Mesendoderm (in vitro differentiated cells): ENCODE measurements around the gene NFIC.

Experiments used
- DNase-seq: peaks from one replicate; pipeline ENCODE4 v3.0.0; 2013
- H2AK5ac ChIP-seq: 2 replicates; pipeline ENCODE4 v1.6.1; 2013; ENCODE audit warnings: low read length, inconsistent platforms
- H2BK120ac ChIP-seq: 2 replicates; pipeline ENCODE4 v1.6.1; 2013; ENCODE audit warnings: low read depth, mild to moderate bottlenecking, low read length, moderate library complexity, mixed read lengths
- H2BK15ac ChIP-seq: replicated peaks from 2 replicates; pipeline ENCODE4 v1.6.1; 2013; ENCODE audit warnings: low read depth, mild to moderate bottlenecking, moderate library complexity
- H2BK5ac ChIP-seq: 2 replicates; pipeline ENCODE4 v1.6.1; 2013; ENCODE audit warnings: low read length, inconsistent platforms
- H3K18ac ChIP-seq: 2 replicates; pipeline ENCODE4 v1.6.1; 2013; ENCODE audit warnings: mild to moderate bottlenecking, low read length, mixed read lengths
- H3K23ac ChIP-seq: one replicate; pipeline ENCODE4 v1.6.1; 2013; ENCODE audit warnings: low read length
- H3K27ac ChIP-seq: 2 replicates; pipeline ENCODE4 v1.5.1; 2013; ENCODE audit warnings: low read depth, mild to moderate bottlenecking, inconsistent platforms, low read length, moderate library complexity
- H3K27me3 ChIP-seq: 2 replicates; pipeline ENCODE4 v1.6.1; 2013; ENCODE audit warnings: low read length, control low read depth, mild to moderate bottlenecking, inconsistent platforms; ENCODE audit not compliant: insufficient read depth, poor library complexity
- H3K36me3 ChIP-seq: 2 replicates; pipeline ENCODE4 v1.6.1; 2013; ENCODE audit warnings: low read length, inconsistent platforms; ENCODE audit not compliant: control insufficient read depth, insufficient read depth
- H3K4ac ChIP-seq: one replicate; pipeline ENCODE4 v1.6.1; 2013; ENCODE audit warnings: low read depth, mild to moderate bottlenecking, low read length, moderate library complexity
- H3K4me1 ChIP-seq: 2 replicates; pipeline ENCODE4 v1.6.1; 2013; ENCODE audit warnings: low read depth, low read length, inconsistent platforms; ENCODE audit not compliant: control insufficient read depth
- H3K4me2 ChIP-seq: 2 replicates; pipeline ENCODE4 v1.6.1; 2013; ENCODE audit warnings: low read length
- H3K4me3 ChIP-seq: 2 replicates; pipeline ENCODE4 v1.5.1; 2013; ENCODE audit warnings: mild to moderate bottlenecking, low read length
- H3K56ac ChIP-seq: one replicate; pipeline ENCODE4 v1.6.1; 2013; ENCODE audit warnings: low read length
- H3K79me1 ChIP-seq: 2 replicates; pipeline ENCODE4 v1.6.1; 2013; ENCODE audit warnings: low read length, inconsistent platforms
- H3K79me2 ChIP-seq: 2 replicates; pipeline ENCODE4 v1.6.1; 2013; ENCODE audit warnings: mild to moderate bottlenecking, low read length; ENCODE audit not compliant: control insufficient read depth, insufficient read depth
- H3K9ac ChIP-seq: 2 replicates; pipeline ENCODE4 v1.6.1; 2013; ENCODE audit warnings: low read length, inconsistent platforms
- H4K5ac ChIP-seq: one replicate; pipeline ENCODE4 v1.6.1; 2013; ENCODE audit warnings: low read length
- H4K8ac ChIP-seq: one replicate; pipeline ENCODE4 v1.6.1; 2013; ENCODE audit warnings: low read depth, mild to moderate bottlenecking, control low read depth, low read length, moderate library complexity
- WGBS: extraction: QIAGEN DNeasy Blood & Tissue Kit; methylation state at CpG from one replicate; pipeline ENCODE4 v1.1.7; 2013; ENCODE audit warnings: low lambda C conversion rate, missing lambda C conversion rate; ENCODE audit not compliant: insufficient coverage; ENCODE audit errors: extremely low coverage; 5-methylcytosine and 5-hydroxymethylcytosine counted together

NFIC gene

DNA sequence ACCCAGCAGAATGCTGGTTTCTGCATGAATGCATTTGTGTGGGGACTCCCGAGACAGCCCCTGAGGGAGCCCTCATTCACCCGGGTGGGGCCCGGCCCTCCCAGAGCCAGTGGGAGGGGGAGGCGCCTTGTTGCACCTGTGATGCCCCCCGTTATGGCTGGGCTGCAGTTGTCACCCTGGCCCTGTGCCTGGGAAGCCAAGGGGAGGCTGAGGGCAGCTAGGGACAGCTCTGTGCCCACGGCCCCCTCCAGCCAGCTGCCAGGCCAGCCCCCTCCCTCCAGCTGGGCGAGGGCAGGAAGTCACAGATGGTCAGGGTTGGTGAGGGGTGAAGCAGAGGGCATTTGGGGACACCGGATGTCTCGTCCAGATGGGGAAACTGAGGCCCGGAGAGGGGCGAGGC is 26.1 kb downstream of the NFIC start:
- no peak overlapping the region for H3K9ac ChIP-seq
- H3K36me3 ChIP-seq: no peaks in the 10 kb centered on the region
- H3K23ac ChIP-seq: no peak overlapping the region
- no peaks in the 10 kb centered on the region for H3K79me2 ChIP-seq
- H2AK5ac ChIP-seq: no peak overlapping the region
- no peak overlapping the region for H3K56ac ChIP-seq
- H3K27me3 ChIP-seq: no peaks in the 10 kb centered on the region
- H2BK15ac ChIP-seq: no peak overlapping the region
- no peak overlapping the region for H3K4me3 ChIP-seq
- no peak overlapping the region for H3K4ac ChIP-seq
- no peaks in the 10 kb centered on the region for H3K79me1 ChIP-seq
- H4K5ac ChIP-seq: no peak overlapping the region
- H3K4me2 ChIP-seq: no peak overlapping the region
- no CpG with 5 or more reads among the region's 11 CpGs for WGBS
- no peak overlapping the region for H4K8ac ChIP-seq
- no peak overlapping the region for H2BK120ac ChIP-seq
- H3K27ac ChIP-seq: no peak overlapping the region
- DNase-seq: no peak
- H3K4me1 ChIP-seq: no peaks in the 10 kb centered on the region
- H3K18ac ChIP-seq: no peak overlapping the region
- H2BK5ac ChIP-seq: no peak overlapping the region

DNA sequence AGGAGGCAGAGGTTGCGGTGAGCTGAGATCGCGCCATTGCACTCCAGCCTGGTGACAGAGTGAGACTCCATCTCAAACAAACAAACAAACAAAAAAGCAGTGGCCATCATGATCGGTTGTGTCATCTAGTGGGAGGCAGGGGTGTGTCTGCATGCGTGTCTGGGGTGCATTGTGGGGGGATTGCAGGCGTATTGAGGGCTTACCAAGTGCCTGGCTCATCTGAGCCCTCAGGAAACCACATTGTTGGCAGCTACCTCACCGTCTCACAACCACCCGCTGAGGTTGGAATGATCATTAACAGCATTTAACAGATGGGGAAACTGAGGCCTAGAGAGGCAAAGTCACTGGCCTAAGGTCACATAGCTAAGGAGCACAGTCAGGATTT is 30.5 kb downstream of the NFIC start:
- Histone ChIP-seq H3K27me3 (no peaks in the 10 kb centered on the region), H3K18ac (no peak overlapping the region), H3K4ac (no peak overlapping the region), H3K23ac (no peak overlapping the region), H3K79me1 (no peaks in the 10 kb centered on the region), H3K79me2 (no peaks in the 10 kb centered on the region), H3K36me3 (no peaks in the 10 kb centered on the region), H2BK120ac (no peak overlapping the region), H2BK15ac (no peak overlapping the region), H4K5ac (no peak overlapping the region), H3K56ac (no peak overlapping the region), H3K4me3 (no peak overlapping the region), H3K4me1 (no peaks in the 10 kb centered on the region), H3K9ac (no peak overlapping the region), H2AK5ac (no peak overlapping the region), H2BK5ac (no peak overlapping the region), H3K27ac (no peak overlapping the region), H4K8ac (no peak overlapping the region), H3K4me2 (no peak overlapping the region)
- DNase-seq: no peak
- no CpG with 5 or more reads among the region's 8 CpGs for WGBS

DNA sequence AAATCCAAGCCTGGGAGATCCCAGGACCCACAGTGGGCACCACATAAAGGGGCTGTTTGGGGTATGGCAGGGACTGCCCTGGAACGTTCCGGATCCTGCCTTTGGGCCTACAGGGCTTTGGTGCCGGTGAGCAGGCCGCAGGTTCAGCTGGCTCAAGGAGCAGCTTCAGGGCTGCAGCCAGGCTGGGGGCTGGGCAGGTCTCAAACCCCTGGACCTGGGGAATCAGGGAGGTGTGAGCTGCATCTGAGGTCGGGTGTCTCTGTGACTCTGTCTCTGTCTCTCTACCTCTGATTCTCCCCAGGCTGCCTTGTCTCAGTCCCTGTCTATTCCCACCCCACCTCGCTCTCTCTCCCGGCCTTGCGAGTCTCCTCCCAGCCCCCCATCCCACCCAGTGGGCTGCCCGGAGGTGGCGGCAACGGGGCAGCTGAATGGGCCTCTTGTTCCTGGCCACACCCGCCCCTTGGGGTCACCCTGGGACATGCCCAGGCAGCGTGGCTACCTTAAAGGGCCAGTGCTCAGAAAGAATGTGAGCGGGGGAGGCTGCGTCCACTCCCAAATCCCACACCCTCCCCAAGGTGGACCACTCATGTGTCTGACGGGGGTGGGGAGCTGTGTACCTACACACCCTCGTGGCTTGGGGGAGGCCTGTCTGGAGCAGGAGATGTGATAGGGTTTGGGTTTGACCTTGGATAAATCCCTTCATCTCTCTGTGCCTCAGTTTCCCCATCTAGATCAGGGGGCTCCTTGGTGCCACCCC is 31.1 kb downstream of the NFIC start:
- no peak overlapping the region for H3K4ac ChIP-seq
- H2BK120ac ChIP-seq: no peak overlapping the region
- H3K56ac ChIP-seq: no peak overlapping the region
- H3K4me3 ChIP-seq: no peak overlapping the region
- no peak overlapping the region for H2BK15ac ChIP-seq
- H3K36me3 ChIP-seq: no peaks in the 10 kb centered on the region
- no peaks in the 10 kb centered on the region for H3K79me1 ChIP-seq
- H3K18ac ChIP-seq: no peak overlapping the region
- no peaks in the 10 kb centered on the region for H3K79me2 ChIP-seq
- DNase-seq: no peak
- no peak overlapping the region for H2AK5ac ChIP-seq
- no peak overlapping the region for H4K8ac ChIP-seq
- no peak overlapping the region for H3K23ac ChIP-seq
- H3K27ac ChIP-seq: no peak overlapping the region
- H3K27me3 ChIP-seq: no peaks in the 10 kb centered on the region
- no peak overlapping the region for H3K9ac ChIP-seq
- H3K4me1 ChIP-seq: no peaks in the 10 kb centered on the region
- H4K5ac ChIP-seq: no peak overlapping the region
- no peak overlapping the region for H2BK5ac ChIP-seq
- whole genome bisulfite sequencing: no CpG with 5 or more reads among the region's 17 CpGs
- no peak overlapping the region for H3K4me2 ChIP-seq

DNA sequence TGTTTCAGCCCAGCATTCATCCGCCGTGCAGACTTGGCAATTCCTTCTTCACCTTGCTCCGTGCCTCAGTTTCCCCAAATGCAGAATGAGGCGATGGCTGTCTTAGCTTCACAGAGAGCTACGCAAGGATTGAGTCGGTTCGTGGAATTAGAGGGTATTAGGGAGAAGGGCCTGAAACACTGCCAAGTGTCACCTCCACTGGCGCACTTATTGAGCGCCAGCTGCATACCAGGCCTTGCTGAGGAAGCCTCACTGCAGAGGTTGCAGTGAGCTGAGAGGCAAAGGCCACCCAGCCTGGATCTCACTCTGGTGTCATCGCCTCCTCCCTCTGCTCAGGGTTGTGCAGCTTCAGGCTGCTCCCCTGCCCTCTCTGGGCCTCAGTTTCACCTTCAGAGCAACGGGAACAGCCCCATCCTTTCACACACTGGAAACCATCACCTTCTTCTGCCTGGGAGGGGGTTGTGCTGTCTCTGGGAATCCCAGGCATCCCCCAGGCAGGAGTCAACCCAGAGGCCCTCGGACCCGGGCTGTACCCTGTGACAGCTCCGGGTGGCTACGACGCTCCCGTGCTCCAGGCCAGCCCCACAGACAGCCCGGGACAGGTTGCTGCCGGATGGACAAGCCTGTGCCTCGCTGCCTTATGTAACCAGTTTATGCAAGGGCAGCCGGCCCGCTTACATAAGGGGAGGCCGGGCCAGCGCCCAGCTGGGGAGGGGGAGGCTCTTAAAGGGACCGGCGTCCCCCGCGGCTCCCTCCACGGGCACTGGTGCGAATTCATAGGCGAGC is 31.9 kb downstream of the NFIC start:
- Histone ChIP-seq H2BK120ac (no peak overlapping the region), H4K8ac (no peak overlapping the region), H3K4me2 (no peak overlapping the region), H3K79me1 (no peaks in the 10 kb centered on the region), H3K56ac (no peak overlapping the region), H3K23ac (no peak overlapping the region), H3K36me3 (no peaks in the 10 kb centered on the region), H2BK5ac (no peak overlapping the region), H3K79me2 (no peaks in the 10 kb centered on the region), H2BK15ac (no peak overlapping the region), H3K27ac (no peak overlapping the region), H3K4me3 (no peak overlapping the region), H3K4me1 (no peaks in the 10 kb centered on the region), H3K18ac (no peak overlapping the region), H2AK5ac (no peak overlapping the region), H3K27me3 (no peaks in the 10 kb centered on the region), H4K5ac (no peak overlapping the region), H3K4ac (no peak overlapping the region), H3K9ac (no peak overlapping the region)
- peak; percentile 39 for DNase-seq
- no CpG with 5 or more reads among the region's 31 CpGs for WGBS

DNA sequence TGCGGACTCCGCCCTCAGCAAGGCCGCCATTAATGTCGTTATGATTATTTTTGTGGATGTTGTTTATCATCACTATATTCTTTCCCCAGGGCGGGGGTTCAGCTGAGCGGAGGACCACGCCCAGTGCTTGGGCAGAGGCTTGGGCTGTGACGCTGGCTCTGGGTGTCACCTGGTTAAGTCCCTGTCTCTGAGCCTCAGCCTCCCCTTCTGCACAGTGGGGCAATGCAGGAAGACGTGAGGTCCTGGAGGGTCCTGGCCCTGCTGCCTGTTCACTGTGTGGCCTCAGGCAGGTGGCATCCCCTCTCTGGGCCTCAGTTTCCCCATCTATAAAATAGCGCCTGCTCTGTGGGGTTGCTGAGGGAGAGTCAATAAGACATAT is 32.5 kb downstream of the NFIC start:
- Histone ChIP-seq H3K9ac (no peak overlapping the region), H4K5ac (no peak overlapping the region), H3K23ac (no peak overlapping the region), H3K79me2 (no peaks in the 10 kb centered on the region), H2BK5ac (no peak overlapping the region), H3K18ac (no peak overlapping the region), H4K8ac (no peak overlapping the region), H2BK15ac (no peak overlapping the region), H3K36me3 (no peaks in the 10 kb centered on the region), H3K4me1 (no peaks in the 10 kb centered on the region), H2AK5ac (no peak overlapping the region), H3K79me1 (no peaks in the 10 kb centered on the region), H2BK120ac (no peak overlapping the region), H3K27ac (no peak overlapping the region), H3K4ac (no peak overlapping the region), H3K4me3 (no peak overlapping the region), H3K27me3 (no peaks in the 10 kb centered on the region), H3K4me2 (no peak overlapping the region), H3K56ac (no peak overlapping the region)
- no CpG with 5 or more reads among the region's 10 CpGs for WGBS
- no peak for DNase-seq
